Hepatocyte (in vitro differentiated cells): ENCODE results near the gene PIGN.

Experiments used
- CTCF ChIP-seq: fragments of 200-600 bp; sonication (generic); IDR thresholded peaks from 2 replicates; pipeline ENCODE4 v1.5.1; 2016; ENCODE audit warnings: antibody characterized with exemption, mild to moderate bottlenecking; ENCODE audit not compliant: poor library complexity
- EZH2 ChIP-seq: fragments of 200-600 bp; sonication (generic); IDR thresholded peaks from 2 replicates; pipeline ENCODE4 v1.6.1; 2016; ENCODE audit warnings: antibody characterized with exemption, mild to moderate bottlenecking, borderline replicate concordance
- EZH2phosphoT487 ChIP-seq: fragments of 200-600 bp; sonication (generic); IDR thresholded peaks from one replicate; pipeline ENCODE4 v1.6.1; 2018; ENCODE audit warnings: antibody characterized with exemption, mild to moderate bottlenecking, low read depth, moderate library complexity; ENCODE audit not compliant: unreplicated experiment, severe bottlenecking

- TF ChIP-seq CTCF: no peak
- TF ChIP-seq EZH2: no peak
- TF ChIP-seq EZH2phosphoT487: no peak
Observed at GRCh38 chr18:62106271-62106670, 80.6 kb downstream of the PIGN start.
